Sigmoid colon (tissue), 4 donors: ENCODE results near the gene BICC1.

Experiments used
- CTCF ChIP-seq, 4 experiments: fragments of 450-650 bp in 3 of 4; fragments of 200-600 bp in 1 of 4; IDR thresholded peaks; one replicate each; pipeline ENCODE4 v1.5.1; 2016 to 2019; ENCODE audit warnings: antibody characterized with exemption in 4 of 4, mild to moderate bottlenecking in 3 of 4, moderate library complexity in 2 of 4
- EP300 ChIP-seq, 4 donors: sonication (generic); formaldehyde crosslinking; IDR thresholded peaks; one replicate each; pipeline ENCODE4 v1.6.1; 2017; ENCODE audit warnings: antibody characterized with exemption in 4 of 4
- POLR2A ChIP-seq, 2 donors: fragments of 450-650 bp; IDR thresholded peaks; one replicate each; pipeline ENCODE4 v1.6.1; 2016; ENCODE audit warnings: antibody characterized with exemption in 2 of 2, mild to moderate bottlenecking in 2 of 2, moderate library complexity in 2 of 2

DNA sequence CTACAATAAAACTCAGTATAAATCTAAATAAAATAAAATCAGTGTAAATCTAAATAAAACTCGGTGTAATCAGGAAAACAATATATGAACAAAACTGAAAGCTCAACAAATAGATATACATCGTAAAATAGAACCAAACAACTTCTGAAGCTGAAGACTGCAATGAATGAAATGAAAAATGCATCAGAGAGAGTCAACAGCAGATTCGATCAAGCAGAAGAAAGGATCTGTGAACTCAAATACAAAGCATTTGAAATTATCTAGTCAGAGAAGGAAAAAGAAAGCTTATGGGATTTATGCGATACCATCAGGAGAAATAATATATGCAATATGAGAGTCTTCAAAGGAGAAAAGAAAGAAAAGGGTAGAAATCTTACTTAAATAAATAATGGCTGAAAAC, 255.0 kb downstream of the BICC1 start:
- TF ChIP-seq CTCF (IDR thresholded peaks at IDR 0.05) (no peak), POLR2A (IDR thresholded peaks at IDR 0.05) (no peak), EP300 (IDR thresholded peaks at IDR 0.05) (no peak)
